NCI-H446 (cell line): ENCODE measurements around the gene TRAPPC2L.
"Not testable (repeated sequence)": the region's sequence is repeated elsewhere in the genome, so short reads cannot be mapped to it uniquely, and the experiment has no call there.

Source experiments
- DNase-seq, 2 experiments: peaks; one replicate each; lab custom pipeline; 2025; lab: John Stamatoyannopoulos, UW

TRAPPC2L gene

DNA sequence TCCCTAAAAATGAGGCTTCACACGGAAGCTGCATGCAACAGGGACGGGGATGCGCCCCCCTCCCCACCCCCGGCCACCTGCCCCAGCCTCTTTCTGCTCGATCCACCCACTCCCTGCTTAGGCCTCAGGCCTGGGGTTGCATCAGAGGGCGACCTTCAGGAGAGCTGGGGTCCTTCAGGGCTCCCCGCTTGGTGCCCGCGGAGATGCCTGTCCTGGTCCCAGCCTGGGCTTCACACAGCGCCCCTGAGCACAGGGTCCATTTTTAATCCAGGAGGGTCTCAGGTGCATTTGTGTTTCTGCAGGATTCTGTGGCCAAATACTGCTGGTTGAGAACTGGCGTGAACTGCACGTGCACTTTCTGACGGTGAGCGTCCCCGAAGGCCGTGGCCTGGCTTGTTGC, 37.8 kb upstream of the TRAPPC2L start:
- no peak for DNase-seq

DNA sequence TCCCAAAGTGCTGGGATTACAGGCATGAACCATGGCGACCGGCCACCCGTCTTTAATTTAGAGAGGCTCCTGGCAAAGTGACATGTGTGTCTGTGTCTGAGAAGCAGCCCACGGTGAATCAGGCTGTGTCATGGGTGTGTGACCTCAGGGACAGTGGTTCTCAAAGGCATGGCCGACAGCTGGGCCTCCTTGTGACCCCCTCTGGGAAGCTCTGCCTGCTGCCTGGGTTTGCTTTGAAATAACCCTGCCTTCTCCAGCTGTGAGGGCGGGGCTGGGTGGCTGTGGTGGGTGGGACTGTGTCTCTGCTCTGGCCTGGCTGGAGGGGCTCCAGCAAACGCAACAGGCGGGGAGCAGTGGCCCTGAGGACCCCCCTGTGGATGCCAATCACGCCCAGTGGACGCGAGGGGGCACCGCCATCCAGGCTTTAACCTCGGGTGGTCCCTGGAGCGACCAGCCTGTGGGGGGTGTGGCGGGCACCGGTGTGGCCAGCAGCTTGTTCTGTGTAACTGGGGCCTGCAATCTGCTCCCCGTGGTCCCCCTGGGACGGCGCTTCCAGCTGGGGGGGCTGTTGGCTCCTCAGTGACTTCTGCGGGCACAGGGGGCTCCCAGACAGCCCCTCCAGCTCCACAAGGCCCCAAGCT, 36.4 kb upstream of the TRAPPC2L start:
- DNase-seq = no peak

DNA sequence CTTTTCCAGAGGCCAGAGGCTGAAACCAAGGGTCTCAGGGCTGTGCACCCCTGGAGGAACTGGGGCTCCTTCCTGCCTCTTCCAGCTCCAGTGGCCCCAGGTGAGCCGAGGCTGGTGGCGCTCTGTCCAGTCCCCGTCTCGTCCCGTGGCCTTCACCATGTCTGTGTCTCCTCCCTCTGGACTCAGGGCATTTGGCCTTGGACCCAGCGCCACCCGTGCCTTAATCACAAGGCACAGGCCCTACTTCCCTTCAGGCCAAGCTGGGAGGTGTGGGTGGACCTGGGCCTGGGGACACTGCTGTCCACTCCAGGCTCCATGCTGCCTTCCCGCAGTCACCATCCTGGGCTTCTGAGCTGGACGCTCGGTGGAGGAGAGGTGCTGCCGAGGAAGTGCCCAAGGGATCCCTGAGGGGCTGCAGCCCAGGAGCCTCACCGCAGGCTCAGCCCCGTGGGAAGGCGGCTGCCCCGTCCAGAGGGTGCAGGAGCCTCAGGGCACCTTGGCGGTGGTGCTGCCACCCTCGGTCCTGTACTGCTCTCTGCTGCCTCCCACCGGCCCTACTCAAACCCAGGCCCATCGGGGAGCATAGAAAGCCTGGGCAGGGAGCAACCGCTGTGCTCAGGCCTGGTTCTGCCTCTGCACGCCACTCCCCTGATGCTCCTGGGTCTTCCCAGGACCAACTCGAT, 35.6 kb upstream of the TRAPPC2L start:
- no peak for DNase-seq

DNA sequence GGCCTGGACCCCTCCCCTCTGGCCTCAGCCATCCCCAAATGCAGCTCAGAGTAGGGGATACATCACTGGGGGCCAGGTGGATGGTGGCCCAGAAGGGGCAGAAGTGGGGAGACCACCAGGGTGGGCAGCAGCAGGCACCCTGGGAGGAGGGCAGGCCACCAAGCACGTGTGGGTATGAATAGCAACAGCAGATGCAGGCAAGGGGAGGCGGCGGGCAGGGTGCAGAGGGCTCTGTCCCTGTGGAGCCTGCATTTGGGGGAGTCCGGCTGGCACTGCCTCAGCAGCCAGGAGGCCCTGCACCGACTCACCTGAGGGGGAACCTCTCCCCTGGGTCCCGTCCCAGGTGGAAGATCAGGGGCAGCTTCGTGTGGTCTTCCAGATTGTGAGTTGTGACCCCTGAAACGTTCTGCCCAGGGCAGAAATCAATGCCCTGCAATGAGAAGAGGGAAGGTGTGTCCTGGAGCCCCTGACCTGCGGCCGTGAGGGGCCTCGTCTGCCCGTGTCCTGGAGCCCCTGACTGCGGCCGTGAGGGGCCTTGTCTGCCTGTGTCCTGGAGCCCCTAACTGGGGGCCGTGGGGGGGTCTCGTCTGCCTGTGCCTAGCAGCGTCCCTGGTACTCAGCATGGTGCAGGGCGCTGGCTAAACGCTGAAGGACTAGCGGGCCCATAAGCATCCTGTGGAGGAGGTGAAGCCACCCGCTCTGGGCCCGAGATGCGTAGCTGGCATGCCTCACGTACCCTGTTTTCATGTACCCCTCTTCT, 34.5 kb upstream of the TRAPPC2L start:
- DNase-seq = no peak

DNA sequence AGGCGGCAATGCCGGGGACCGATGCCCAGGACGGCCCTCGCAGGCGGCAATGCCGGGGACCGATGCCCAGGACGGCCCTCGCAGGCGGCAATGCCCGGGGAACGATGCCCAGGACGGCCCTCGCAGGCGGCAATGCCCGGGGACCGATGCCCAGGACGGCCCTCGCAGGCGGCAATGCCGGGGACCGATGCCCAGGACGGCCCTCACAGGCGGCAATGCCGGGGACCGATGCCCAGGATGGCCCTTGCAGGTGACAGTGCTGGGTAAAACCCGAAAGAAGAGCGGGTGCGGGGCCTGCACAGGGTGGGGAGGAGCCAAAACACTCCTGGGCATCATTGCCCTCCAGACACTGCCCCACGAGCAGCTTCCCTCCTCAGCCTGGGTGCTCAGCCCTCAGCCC, 33.3 kb upstream of the TRAPPC2L start:
- DNase-seq = not testable (repeated sequence)

DNA sequence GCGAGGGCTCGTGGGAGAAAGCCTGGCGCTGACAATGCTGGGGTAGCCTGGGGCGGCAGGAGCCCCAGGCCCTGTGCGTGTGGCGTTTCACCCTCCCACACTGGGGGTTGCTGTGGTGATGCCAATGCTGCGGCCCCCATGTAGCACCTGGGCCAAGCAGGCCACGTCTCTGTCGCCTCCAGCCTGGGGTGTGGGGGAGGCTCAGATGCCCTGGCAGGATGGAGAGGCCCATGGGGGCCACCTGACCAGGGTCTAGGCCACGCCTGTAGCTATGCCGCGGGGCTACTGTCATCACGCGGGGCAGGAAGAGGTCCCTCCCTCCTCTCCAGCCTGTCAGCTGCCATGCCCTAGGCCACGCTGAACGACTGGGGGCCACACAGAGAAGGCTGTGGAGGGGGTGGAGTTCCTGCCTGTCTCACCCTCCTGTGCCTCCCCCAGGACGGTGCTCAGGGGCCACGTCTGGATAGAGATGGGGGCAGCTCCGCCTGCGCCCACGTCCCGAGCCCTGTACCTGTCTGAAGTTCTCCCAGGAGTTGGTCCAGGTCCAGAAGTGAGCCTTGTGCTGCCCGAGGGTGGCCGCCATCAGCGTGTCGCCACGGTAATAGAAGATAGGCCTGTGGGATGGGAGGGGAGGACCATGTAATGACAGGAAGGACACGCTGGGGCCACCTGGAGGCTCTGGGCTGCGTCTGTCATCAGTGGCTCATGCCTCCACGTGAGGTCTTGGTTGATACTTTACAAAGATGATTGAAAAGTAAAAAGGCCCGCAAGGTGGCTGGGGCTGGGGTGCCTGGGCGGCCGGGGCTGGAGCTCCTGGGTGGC, 32.5 kb upstream of the TRAPPC2L start:
- no peak for DNase-seq

DNA sequence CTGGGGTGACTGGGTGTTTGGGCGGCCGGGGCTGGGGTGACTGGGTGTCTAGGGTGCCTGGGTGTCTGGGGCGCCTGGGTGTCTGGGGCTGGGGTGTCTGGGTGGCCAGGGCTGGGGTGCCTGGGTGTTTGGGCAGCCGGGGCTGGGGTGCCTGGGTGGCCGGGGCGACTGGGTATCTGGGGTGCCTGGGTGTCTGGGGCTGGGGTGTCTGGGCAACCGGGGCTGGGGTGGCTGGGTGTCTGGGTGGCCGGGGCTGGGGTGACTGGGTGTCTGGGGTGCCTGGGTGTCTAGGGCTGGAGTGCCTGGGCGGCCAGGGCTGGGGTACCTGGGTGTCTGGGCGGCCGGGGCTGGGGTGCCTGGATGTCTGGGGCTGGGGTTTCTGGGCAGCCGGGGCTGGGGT, 31.8 kb upstream of the TRAPPC2L start:
- DNase-seq = no peak

DNA sequence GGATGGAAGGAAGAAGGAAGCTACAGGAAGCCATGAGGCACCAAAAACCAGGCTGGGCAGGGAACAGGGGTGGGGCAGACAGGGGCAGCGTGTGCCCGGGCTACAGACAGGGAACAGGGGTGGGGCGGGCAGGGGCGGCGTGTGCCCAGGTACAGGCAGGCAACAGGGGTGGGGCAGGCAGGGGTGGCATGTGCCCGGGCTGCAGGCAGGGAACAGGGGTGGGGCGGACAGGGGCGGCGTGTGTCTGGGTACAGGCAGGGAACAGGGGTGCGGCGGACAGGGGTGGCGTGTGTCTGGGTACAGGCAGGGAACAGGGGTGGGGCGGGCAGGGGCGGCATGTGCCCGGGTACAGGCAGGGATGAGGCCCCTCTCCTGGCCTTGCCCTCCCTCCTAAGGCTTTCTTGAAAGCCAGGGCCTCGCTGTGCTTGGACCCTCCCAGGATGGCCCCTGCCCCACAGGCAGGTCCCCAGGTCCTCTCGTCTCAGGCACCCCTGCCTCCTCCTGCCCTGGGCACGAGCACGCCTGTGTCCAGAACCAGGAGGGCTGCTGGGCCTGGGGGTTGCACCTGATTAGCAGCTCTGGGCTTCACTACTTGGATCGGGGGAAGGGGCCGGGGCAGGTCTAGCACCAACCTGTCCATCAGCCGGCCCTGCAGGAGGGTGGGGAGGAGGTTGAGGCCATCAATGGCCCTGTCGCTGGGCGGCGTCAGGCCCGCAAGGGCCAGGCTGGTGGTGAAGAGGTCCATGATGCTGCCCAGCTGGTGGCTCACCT, 30.7 kb upstream of the TRAPPC2L start:
- no peak for DNase-seq

DNA sequence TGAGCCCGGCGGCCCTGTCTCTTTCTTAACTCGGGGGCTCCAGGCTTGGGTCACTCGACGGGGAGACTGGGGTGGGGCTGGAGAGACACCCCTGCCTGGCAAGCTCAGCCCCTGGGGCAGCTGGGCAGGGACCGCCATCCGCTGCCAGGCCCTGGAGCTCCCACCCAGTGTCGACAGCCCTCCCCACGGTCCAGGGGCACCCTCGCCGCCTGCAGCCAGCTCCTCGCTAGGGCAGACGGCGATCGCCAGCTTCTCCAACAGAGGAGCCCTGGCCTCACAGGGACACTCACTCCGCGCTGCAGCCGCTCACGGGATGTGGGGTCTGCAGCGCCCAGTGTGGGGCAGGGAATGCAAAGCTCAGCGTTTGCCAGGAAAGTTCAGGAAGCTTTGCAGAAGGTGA, 29.2 kb upstream of the TRAPPC2L start:
- no peak for DNase-seq

DNA sequence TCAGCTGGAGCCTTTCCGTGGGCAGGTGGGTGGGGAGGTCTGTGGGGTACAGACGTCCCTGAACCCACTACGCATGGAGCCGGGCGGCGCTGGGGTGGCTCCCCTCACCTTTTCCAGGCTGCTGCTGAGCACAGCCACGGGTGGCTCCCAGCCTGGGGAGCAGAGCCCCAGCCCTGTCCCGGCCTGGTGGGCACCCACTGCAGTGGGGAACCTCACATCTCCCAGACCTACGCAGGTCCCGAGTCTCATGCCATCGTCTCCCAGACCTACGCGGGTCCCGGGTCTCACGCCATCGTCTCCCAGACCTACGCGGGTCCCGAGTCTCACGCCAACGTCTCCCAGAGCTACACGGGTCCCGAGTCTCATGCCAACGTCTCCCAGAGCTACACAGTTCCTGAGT, 28.2 kb upstream of the TRAPPC2L start:
- DNase-seq = no peak

DNA sequence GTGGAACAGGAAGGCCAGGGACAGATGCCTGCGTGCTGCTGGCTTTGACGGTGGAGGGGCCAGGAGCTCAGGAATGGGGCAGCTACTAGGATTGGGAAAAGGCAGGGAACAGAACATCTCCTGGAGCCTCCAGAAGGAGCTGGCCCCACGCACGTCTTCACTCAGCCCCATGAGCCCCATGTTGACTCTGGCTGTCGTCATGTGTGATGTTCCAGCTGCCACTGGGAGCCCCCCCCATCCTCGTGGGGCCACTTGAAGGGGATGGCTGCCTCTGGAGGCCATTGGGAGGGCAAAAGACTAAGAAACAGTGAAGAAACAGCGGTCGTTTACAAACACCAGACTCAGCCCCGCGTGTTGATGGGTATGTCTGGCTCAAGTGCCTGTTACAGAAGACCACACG, 26.7 kb upstream of the TRAPPC2L start:
- DNase-seq = no peak

DNA sequence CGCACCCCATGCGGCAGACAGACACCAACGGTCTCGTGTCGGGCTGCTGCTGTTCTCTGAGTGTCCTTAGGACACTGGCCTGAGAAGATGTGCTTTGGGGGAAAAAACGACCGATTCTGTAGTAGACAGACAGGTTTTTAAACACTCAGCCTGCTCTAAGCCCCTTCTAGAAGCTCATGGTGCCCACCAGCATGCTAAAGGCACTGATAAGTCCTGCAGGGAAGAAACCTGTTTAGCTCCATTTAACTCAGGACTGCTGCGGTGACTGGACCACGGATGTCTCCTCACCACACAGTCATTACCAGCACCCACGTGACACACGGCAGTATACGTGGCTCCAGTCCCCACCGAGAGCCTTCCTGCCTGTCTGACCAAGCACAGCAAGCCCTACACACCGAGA, 26.1 kb upstream of the TRAPPC2L start:
- DNase-seq = no peak

DNA sequence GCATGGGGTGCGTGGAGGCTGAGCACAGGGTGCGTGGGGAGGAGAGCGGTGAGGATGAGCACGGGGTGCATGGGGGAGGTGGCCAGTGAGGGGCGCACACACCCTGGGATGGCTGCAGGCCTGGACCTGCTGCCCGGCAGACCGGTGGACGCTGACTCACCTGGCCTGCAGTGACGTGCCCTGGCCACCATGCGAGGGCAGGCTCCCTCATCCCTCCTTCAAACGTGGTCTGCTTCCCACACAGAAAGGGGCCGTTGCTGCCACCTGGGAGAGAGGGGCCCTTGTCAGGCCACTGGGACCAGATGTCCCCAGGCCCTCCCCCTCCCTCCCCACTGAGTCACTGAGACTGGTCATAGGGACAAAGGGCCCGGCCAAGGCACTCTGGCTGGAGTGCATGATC, 25.1 kb upstream of the TRAPPC2L start:
- no peak for DNase-seq

DNA sequence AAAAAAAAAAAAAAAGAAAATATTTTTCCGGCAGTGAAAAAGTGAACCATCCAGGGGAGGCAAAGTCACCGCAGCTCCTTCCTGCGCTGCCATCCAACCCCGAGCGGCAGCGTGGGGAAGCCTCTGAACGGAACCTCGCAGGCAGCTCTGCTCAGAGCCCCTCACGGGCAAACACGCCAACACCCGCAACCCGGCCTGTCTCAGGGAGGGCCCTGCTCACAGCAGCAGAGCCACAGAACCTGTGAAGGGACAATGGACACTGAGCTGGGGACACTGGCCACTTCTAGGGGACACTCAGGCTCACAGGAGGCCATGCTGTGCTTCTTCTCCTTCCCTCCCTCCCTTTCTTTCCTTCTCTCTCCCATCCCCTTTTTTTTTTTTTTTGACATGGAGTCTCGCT, 23.8 kb upstream of the TRAPPC2L start:
- DNase-seq = no peak

DNA sequence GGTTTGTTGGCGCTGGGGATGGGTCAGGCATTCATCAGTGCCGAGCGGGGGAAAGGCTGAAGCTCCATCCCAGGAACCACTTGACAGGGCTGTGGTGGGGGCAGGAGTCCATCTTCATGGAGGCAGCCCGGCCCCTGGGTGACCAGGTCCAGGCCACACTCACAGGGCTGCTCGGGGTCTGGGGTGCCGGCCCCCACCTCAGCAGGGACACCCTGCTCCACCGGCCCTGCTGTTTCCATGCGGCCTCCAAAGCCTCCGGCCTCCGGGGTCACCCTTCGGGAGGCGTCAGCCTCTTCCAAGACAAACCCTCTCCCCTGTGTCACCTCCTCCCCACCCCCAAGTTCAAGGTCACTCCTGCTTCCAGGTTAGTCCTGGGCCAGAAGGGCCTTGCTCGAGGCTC, 22.3 kb upstream of the TRAPPC2L start:
- no peak for DNase-seq

DNA sequence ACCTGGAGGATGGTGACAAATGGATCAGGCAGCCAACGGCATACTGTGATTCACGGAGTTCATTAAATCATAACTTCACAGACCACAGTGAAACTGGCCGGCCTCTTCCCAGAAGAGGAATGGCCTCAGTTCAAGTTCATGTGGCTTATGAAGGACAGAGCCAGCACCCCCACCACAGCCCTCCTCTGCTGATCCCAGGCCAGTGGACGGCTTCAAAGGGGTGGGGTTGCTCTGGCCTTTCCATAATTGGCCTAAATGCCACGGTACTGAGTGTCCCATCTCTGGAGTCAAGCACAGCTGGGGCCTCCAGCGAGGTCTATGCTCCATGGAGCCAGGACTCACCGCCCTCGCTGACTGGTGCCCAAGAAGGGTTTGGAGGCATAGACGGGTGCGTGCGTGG, 21.5 kb upstream of the TRAPPC2L start:
- DNase-seq = no peak

DNA sequence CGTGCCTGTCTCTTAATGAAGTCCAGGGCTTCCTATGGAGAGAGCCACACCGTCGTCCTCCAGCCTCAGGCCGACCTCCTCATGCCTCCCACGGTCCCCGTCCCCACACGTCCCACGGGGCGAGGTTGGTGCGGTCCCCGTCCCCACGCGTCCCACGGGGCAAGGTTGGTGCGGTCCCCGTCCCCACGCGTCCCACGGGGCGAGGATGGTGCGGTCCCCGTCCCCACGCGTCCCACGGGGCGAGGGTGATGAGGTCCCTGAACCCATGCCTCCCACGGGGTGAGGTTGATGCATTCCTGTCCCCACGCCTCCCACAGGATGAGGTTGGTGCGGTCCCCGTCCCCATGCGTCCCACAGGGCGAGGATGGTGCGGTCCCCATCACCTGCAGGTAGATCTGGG, 21.1 kb upstream of the TRAPPC2L start:
- DNase-seq = no peak

DNA sequence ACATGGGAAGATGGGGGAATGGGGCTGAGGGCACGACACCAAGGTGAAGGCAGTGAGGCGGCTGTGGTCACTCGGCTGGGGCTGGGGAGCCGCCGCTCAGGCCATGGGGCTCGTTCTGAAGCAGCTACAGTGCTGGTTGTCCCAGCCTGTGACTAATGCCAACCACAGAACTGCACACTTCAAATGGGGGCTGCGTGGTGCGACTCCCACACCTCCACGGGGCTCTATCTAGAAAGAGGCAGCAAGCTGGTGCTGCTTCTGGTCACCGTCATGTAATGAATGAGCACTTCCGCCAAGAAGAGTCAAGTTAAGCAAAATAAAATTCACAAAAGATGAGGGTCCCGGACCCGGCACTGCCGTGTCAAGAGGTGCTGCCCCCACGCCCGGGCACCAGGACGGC, 20.1 kb upstream of the TRAPPC2L start:
- no peak for DNase-seq

DNA sequence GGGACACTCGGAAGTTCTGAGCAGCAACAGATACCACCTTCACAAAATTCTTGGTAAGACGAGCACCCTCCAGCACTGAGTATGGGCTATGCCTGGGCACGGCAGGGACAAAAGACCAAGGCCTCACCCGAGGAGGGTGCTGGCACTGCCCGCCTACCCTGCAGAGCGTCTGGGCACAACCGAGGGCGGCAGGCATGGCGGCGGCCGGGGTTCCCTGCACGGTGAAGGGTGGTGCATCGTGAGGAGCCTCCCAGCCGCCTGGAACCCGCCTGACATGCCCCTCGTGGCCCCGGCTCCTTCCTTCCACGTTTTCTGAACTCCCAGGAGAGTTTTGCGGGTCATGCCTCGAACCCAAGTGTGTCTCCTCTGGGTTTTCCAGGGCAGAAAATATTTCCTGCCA, 19.1 kb upstream of the TRAPPC2L start:
- no peak for DNase-seq

DNA sequence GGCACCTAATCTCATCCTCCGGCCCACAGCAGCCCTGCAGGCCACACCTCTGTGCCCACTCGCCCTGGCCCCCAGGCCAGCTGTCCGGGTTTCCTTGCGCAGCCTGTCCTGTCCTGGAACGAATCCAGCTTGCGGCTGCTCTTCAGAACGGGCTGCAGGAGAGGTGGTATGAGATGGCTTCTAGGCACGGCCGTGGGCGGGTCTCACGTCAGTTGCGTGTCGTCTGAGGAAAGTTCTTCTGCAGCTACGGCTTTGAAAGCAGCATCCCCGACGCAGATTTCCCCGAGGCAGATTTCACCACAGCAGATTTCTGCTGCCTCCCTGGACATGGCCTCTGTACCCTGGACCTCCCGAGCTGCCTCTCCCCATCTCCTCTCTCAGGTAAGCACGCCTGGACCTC, 18.4 kb upstream of the TRAPPC2L start:
- no peak for DNase-seq

DNA sequence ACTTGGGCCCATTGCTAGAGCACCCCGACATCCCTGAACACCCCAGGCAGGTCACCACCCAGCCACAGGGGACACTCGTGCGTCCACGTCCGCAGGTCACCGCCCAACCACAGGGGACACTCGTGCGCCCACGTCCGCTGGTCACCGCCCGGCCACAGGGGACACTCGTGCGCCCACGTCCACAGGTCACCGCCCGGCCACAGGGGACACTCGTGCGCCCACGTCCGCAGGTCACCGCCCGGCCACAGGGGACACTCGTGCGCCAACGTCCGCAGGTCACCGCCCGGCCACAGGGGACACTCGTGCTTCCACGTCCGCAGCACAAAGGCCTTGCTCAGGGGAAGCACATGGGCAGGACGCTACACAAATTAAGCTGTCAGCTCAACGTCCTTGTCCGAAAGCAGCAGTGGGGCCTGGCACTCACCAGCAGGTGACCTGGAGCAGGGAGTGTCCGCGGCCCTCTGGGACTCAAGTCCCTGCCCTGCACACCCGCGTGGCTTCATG, 17.8 kb upstream of the TRAPPC2L start:
- no peak for DNase-seq
